MCF 10A (cell line): ENCODE measurements around the gene LDB2. TPM values are rescaled to one million over a fixed set of nuclear protein-coding genes. Genes with fewer than 3 reads are reported as not detected.

Source experiments
- BruUV-seq: library from RNA; stranded (reverse); fragments of 400-500 nt; replicated peaks from 2 replicates; lab custom pipeline; 2021; lab: Mats Ljungman, UMichigan
- CTCF ChIA-PET: fragments of 300-600 bp; sonication (Branson Sonifier 250); formaldehyde crosslinking; extraction: SDS; loops from one replicate; lab custom pipeline; 2021; ENCODE audit warnings: antibody characterized with exemption, inconsistent platforms; lab: Yijun Ruan, JAX
- POLR2A ChIA-PET: fragments of 300-600, 350-650 bp; sonication (Branson Sonifier 250); formaldehyde crosslinking; extraction: SDS; loops from one replicate; lab custom pipeline; 2020; ENCODE audit warnings: antibody characterized with exemption, inconsistent platforms; lab: Yijun Ruan, JAX
- DNase-seq: peaks from one replicate; pipeline ENCODE4 v3.0.0-alpha.2; 2018; ENCODE audit not compliant: unreplicated experiment
- H3K27ac Mint-ChIP-seq: one replicate; pipeline ENCODE4 v1.8.0; 2022; ENCODE audit warnings: mild to moderate bottlenecking, low read depth, mixed read lengths; ENCODE audit not compliant: unreplicated experiment
- H3K27me3 Mint-ChIP-seq: one replicate; pipeline ENCODE4 v1.8.0; 2022; ENCODE audit warnings: mixed read lengths; ENCODE audit not compliant: insufficient read depth, unreplicated experiment
- H3K36me3 Mint-ChIP-seq: one replicate; pipeline ENCODE4 v1.8.0; 2022; ENCODE audit warnings: mild to moderate bottlenecking, moderate library complexity, mixed read lengths; ENCODE audit not compliant: insufficient read depth, unreplicated experiment
- H3K4me1 Mint-ChIP-seq: one replicate; pipeline ENCODE4 v1.8.0; 2022; ENCODE audit warnings: mixed read lengths; ENCODE audit not compliant: insufficient read depth, unreplicated experiment
- H3K4me3 Mint-ChIP-seq: one replicate; pipeline ENCODE4 v1.8.0; 2022; ENCODE audit warnings: mild to moderate bottlenecking, moderate library complexity, mixed read lengths; ENCODE audit not compliant: unreplicated experiment
- H3K9me3 Mint-ChIP-seq: one replicate; pipeline ENCODE4 v1.8.0; 2022; ENCODE audit warnings: mixed read lengths; ENCODE audit not compliant: unreplicated experiment
- intact Hi-C: fragments of 100-400 bp; cut with micrococcal nuclease; formaldehyde crosslinking; loops from 2 replicates; pipeline ENCODE4 v1.14.1; 2022
- total RNA-seq: library from RNA; stranded (reverse); gene quantifications from 2 replicates; pipeline ENCODE4 v1.2.3, GENCODE V29; 2022
- TF ChIP-seq, protein P1 (sequence below): fragments of 200-600 bp; IDR thresholded peaks from one replicate; pipeline ENCODE4 v1.8.0; 2022; ENCODE audit warnings: antibody characterized with exemption, mild to moderate bottlenecking; ENCODE audit not compliant: unreplicated experiment

The LDB2 gene
- total RNA-seq, 1 experiment from 2014 or later = not detected

DNA sequence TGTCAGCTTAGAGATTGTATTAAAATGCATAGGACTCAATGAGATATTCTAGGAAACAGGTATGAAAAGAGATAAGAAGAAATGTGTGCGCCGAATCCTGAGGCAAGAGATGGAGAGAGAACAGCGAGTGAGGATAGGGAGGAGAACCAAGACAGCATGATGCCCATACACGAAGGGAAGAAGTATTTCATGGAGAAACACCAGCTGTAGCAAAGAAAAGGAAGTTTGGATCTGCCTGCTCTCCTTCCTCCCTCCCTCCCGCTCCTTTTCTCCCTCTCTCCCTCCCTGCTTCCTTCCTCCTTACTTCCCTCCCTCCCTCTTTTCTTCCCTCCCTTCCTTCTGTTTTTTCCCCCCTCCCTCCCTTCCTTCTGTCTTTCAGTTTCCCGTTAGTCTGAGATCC, 353.6 kb downstream of the LDB2 start:
- no peak for DNase-seq
- Mint-ChIP-seq H3K36me3 (no peaks in the 10 kb centered on the region), H3K9me3 (no peaks in the 10 kb centered on the region), H3K27me3 (peaks cover 42% of the 10 kb centered on the region), H3K27ac (no peak overlapping the region), H3K4me1 (no peaks in the 10 kb centered on the region), H3K4me3 (no peak overlapping the region)
- POLR2A ChIA-PET = interaction anchor here (1.6 kb wide), 1 partner anchor 12 kb away, joined by 4 read pairs; no protein-coding TSS in a partner anchor
- CTCF ChIA-PET = no interaction called here
- intact Hi-C loops = no loop called here
- TF ChIP-seq, protein P1, sequence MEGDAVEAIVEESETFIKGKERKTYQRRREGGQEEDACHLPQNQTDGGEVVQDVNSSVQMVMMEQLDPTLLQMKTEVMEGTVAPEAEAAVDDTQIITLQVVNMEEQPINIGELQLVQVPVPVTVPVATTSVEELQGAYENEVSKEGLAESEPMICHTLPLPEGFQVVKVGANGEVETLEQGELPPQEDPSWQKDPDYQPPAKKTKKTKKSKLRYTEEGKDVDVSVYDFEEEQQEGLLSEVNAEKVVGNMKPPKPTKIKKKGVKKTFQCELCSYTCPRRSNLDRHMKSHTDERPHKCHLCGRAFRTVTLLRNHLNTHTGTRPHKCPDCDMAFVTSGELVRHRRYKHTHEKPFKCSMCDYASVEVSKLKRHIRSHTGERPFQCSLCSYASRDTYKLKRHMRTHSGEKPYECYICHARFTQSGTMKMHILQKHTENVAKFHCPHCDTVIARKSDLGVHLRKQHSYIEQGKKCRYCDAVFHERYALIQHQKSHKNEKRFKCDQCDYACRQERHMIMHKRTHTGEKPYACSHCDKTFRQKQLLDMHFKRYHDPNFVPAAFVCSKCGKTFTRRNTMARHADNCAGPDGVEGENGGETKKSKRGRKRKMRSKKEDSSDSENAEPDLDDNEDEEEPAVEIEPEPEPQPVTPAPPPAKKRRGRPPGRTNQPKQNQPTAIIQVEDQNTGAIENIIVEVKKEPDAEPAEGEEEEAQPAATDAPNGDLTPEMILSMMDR = no peak
- BruUV-seq = no TSS peak

DNA sequence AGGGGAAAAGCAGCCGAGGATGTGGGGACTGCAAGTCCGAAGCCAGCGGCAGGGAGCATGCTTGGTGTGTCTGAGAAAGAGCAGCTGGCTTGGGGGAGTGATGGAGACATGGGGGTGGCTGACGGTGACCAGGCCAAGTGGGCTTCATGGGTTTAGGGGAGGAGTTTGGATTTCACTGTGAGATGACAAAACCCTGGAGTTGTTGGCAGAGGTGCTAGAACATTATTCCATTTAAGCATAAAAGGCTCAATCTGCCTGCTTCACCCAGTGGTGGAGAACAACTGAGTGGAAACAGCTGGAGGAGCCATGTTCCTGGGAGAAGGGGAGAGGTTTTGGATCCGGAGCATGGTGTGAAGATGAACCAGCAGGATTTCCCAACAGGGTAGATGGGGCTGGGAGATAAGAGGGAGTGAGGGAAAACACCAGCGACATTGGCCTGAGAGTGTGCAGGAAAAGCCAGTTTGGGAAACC, 354.2 kb downstream of the LDB2 start:
- H3K36me3 Mint-ChIP-seq = no peaks in the 10 kb centered on the region
- DNase-seq = no peak
- no TSS peak for BruUV-seq
- ChIA-PET POLR2A (interaction anchor here (0.6 to 1.6 kb wide), 2 partner anchors 12 to 19 kb away, joined by 3 to 4 read pairs; no protein-coding TSS in a partner anchor), CTCF (no interaction called here)
- no peaks in the 10 kb centered on the region for H3K4me1 Mint-ChIP-seq
- no peak overlapping the region for H3K4me3 Mint-ChIP-seq
- no peak overlapping the region for H3K27ac Mint-ChIP-seq
- TF ChIP-seq, protein P1 = no peak
- H3K27me3 Mint-ChIP-seq = peaks cover 48% of the 10 kb centered on the region
- intact Hi-C loops = no loop called here
- no peaks in the 10 kb centered on the region for H3K9me3 Mint-ChIP-seq

DNA sequence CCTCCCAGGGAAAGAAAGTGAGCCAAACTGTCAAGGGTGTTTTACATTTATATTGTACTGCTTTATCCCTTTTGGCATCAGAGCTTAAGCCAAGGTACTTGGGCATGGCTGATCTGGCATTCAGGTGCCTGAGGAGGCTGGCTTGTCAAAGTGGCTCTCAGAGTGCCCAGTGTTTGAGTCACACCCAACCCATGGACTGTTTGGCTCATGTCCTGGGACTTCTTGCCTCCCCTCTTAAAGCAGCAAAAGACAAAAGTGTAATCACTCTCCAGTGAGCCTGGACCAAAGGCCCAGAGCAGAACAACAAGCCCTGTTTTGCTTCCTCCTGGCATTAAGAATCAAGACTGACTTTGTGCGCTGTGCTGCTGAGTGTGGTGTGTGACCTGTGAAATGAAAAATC, 360.5 kb downstream of the LDB2 start:
- TF ChIP-seq, protein P1 = no peak
- CTCF ChIA-PET = no interaction called here
- no peak for DNase-seq
- Mint-ChIP-seq H3K9me3 (no peaks in the 10 kb centered on the region), H3K36me3 (no peaks in the 10 kb centered on the region), H3K27me3 (peaks cover 48% of the 10 kb centered on the region), H3K4me3 (no peak overlapping the region), H3K27ac (no peak overlapping the region), H3K4me1 (no peaks in the 10 kb centered on the region)
- POLR2A ChIA-PET = no interaction called here
- no TSS peak for BruUV-seq
- intact Hi-C loops = no loop called here

DNA sequence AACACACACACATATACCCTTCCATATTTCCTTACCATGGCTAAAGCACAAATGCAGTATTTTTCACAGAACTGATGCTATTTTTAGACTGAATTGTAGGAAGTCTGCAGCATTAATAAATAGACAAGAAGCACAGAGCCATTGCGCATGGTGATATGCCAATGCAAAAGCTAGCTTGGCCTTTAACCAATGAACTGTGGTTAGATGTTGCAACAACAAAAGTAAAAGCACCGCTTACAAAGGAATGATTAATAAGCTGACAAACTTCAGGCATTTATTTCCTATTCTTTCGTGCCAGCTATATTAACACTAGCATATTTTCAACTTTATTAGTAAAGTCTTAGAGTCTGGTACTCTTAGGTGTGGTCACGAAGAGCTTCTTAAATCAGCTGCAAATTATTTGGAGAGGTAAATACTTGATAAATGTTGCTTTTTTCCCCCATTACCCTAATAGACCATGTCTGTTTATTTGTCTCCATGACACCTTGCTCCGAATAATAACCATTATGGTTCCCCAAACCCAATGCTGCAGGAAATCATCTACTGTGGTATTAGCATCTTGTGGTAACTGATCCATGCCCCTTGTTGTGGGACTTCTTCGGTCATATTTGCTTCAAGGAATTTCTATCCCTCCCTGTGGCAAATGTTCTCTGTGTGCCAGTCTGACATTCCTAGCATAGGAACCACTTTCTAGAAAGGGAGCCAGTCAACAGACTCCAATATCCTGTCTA, 366.0 kb downstream of the LDB2 start:
- Mint-ChIP-seq H3K9me3 (no peaks in the 10 kb centered on the region), H3K4me3 (no peak overlapping the region), H3K4me1 (peaks cover 17% of the 10 kb centered on the region), H3K36me3 (no peaks in the 10 kb centered on the region), H3K27ac (no peak overlapping the region), H3K27me3 (peaks cover 75% of the 10 kb centered on the region)
- intact Hi-C loops = no loop called here
- BruUV-seq = no TSS peak
- peak; percentile 81 for DNase-seq
- TF ChIP-seq, protein P1 = no peak
- ChIA-PET CTCF (interaction anchor here (0.7 to 1.2 kb wide), 2 partner anchors 15 to 220 kb away, joined by 3 read pairs; no protein-coding TSS in a partner anchor), POLR2A (interaction anchor here (0.7 to 1.1 kb wide), 3 partner anchors 12 to 627 kb away, joined by 3 to 4 read pairs (median 4); no protein-coding TSS in a partner anchor)
